Esophagus muscularis mucosa (tissue), 4 donors: ENCODE data around the gene PDE4D. TPM values are rescaled to one million over a fixed set of nuclear protein-coding genes. Genes with fewer than 3 reads are reported as not detected.

Source experiments
- DNase-seq: peaks from one replicate; pipeline ENCODE4 v3.0.0-alpha.2; 2017; ENCODE audit errors: extremely low spot score
- H3K27ac ChIP-seq, 4 donors: fragments of 200-600 bp; sonication (generic); replicated peaks in 1 of 4; 1 replicate in 3 of 4; 2 replicates in 1 of 4; pipeline ENCODE4 v1.5.1; 2016 to 2019; ENCODE audit warnings: mild to moderate bottlenecking in 1 of 4
- H3K27me3 ChIP-seq, 4 donors: fragments of 200-600 bp; sonication (generic); one replicate each; pipeline versions ENCODE4 v1.5.1 to v1.6.0; 2016 to 2019
- H3K36me3 ChIP-seq, 4 donors: fragments of 200-600 bp; sonication (generic); one replicate each; pipeline ENCODE4 v1.5.1; 2016 to 2019
- H3K4me1 ChIP-seq, 4 donors: fragments of 200-600 bp; sonication (generic); one replicate each; pipeline ENCODE4 v1.5.1; 2016 to 2019
- H3K4me3 ChIP-seq, 4 donors: fragments of 200-600 bp; sonication (generic); 1 replicate in 2 of 4; 2 replicates in 2 of 4; pipeline ENCODE4 v1.5.1; 2016 to 2019; ENCODE audit warnings: mild to moderate bottlenecking in 4 of 4, moderate library complexity in 1 of 4
- H3K9me3 ChIP-seq, 4 donors: fragments of 200-600 bp; sonication (generic); 1 replicate in 3 of 4; 2 replicates in 1 of 4; pipeline ENCODE4 v1.5.1; 2016 to 2019
- CTCF ChIP-seq, 3 experiments: fragments of 200-600 bp in 2 of 3; fragments of 450-650 bp in 1 of 3; sonication (generic) in 2 of 3; IDR thresholded peaks; one replicate each; pipeline ENCODE4 v1.5.1; 2017 to 2019; ENCODE audit warnings: antibody characterized with exemption in 3 of 3, mild to moderate bottlenecking in 2 of 3, moderate library complexity in 1 of 3
- EP300 ChIP-seq: sonication (generic); formaldehyde crosslinking; IDR thresholded peaks from one replicate; pipeline ENCODE4 v1.6.1; 2017; ENCODE audit warnings: antibody characterized with exemption
- POLR2A ChIP-seq: fragments of 450-650 bp; IDR thresholded peaks from one replicate; pipeline ENCODE4 v1.6.1; 2017; ENCODE audit warnings: antibody characterized with exemption, moderate library complexity, mild to moderate bottlenecking, low read depth
- POLR2AphosphoS5 ChIP-seq, 2 donors: sonication (generic); formaldehyde crosslinking; IDR thresholded peaks; one replicate each; pipeline ENCODE4 v1.6.1; 2017; ENCODE audit warnings: antibody characterized with exemption in 2 of 2
- WGBS: methylation state at CpG from one replicate; pipeline ENCODE4 v1.1.5; 2018; 5-methylcytosine and 5-hydroxymethylcytosine counted together
- intact Hi-C: fragments of 100-400 bp; cut with DNase I; formaldehyde crosslinking; loops from one replicate; pipeline ENCODE4 v1.15.1; 2023
- total RNA-seq, 4 donors: library from RNA; depleted of rRNA; stranded (reverse); fragments of >200 nt; gene quantifications; one replicate each; pipeline versions ENCODE4 v1.1.0 to v1.2.1, GENCODE V29; 2016

The PDE4D gene
- total RNA-seq, 4 donors from 2014 or later, result 39.2 to 87.0 (median 50.2) TPM

- WGBS, result under 1% methylated on average over 48 of the region's 87 CpGs
- Histone ChIP-seq H3K4me1 (peaks cover 18 to 75% (median 53%) of the 10 kb centered on the region in 4 donors), H3K9me3 (no peaks in the 10 kb centered on the region), H3K27me3 (no peaks in the 10 kb centered on the region), H3K36me3 (no peaks in the 10 kb centered on the region), H3K27ac (peak overlapping the region; percentile 74 to 83 (median 78)), H3K4me3 (peak overlapping the region; percentile 69 to 77 (median 73))
- intact Hi-C loops, result loop anchor here (5.0 kb wide), 2 partner anchors 88 to 133 kb away; no protein-coding TSS in a partner anchor
- peak; percentile 97 for DNase-seq
- TF ChIP-seq EP300, result no peak
- peak in 1 of 2 donors; percentile 76 for TF ChIP-seq POLR2AphosphoS5 (IDR thresholded peaks at IDR 0.05)
- peak; percentile 31 for TF ChIP-seq POLR2A
- no peak for TF ChIP-seq CTCF (IDR thresholded peaks at IDR 0.05)
These were observed 854.1 kb downstream of the PDE4D start for GRCh38 chr5:59039296-59040023.

GRCh38 chr5:59038798-59039295 is 854.7 kb downstream of the PDE4D start:
- Histone ChIP-seq H3K9me3 (no peaks in the 10 kb centered on the region), H3K4me1 (peaks cover 18 to 78% (median 53%) of the 10 kb centered on the region in 4 donors), H3K27me3 (no peaks in the 10 kb centered on the region), H3K4me3 (peak overlapping the region; percentile 69 to 77 (median 73)), H3K27ac (peak overlapping the region; percentile 74 to 83 (median 78)), H3K36me3 (no peaks in the 10 kb centered on the region)
- TF ChIP-seq POLR2AphosphoS5 (IDR thresholded peaks at IDR 0.05), result no peak
- TF ChIP-seq EP300, result no peak
- TF ChIP-seq CTCF (IDR thresholded peaks at IDR 0.05), result no peak
- TF ChIP-seq POLR2A, result no peak
- intact Hi-C loops, result loop anchor here (5.0 kb wide), 2 partner anchors 88 to 133 kb away; no protein-coding TSS in a partner anchor
- 33% methylated on average over 6 of the region's 35 CpGs for WGBS
- no peak for DNase-seq

GRCh38 chr5:59037941-59038797 is 855.4 kb downstream of the PDE4D start:
- no peak for TF ChIP-seq POLR2A
- TF ChIP-seq EP300, result no peak
- TF ChIP-seq CTCF (IDR thresholded peaks at IDR 0.05), result no peak
- no peak for TF ChIP-seq POLR2AphosphoS5 (IDR thresholded peaks at IDR 0.05)
- Histone ChIP-seq H3K4me3 (peak overlapping the region; percentile 69 to 77 (median 73)), H3K36me3 (no peaks in the 10 kb centered on the region), H3K9me3 (no peaks in the 10 kb centered on the region), H3K4me1 (peaks cover 18 to 78% (median 52%) of the 10 kb centered on the region in 4 donors), H3K27me3 (no peaks in the 10 kb centered on the region), H3K27ac (peak overlapping the region; percentile 74 to 83 (median 78))
- WGBS, result 62% methylated on average over 9 of the region's 10 CpGs
- DNase-seq, result no peak
- intact Hi-C loops, result loop anchor here (5.0 kb wide), 2 partner anchors 89 to 134 kb away; no protein-coding TSS in a partner anchor

GRCh38 chr5:59037453-59037852 is 856.1 kb downstream of the PDE4D start:
- Histone ChIP-seq H3K9me3 (no peaks in the 10 kb centered on the region), H3K27me3 (no peaks in the 10 kb centered on the region), H3K4me3 (peak overlapping the region; percentile 69 to 77 (median 73)), H3K27ac (no peak overlapping the region), H3K4me1 (peaks cover 15 to 74% (median 47%) of the 10 kb centered on the region in 4 donors), H3K36me3 (no peaks in the 10 kb centered on the region)
- DNase-seq, result no peak
- 75% methylated on average over 2 of the region's 2 CpGs for WGBS
- TF ChIP-seq POLR2AphosphoS5 (IDR thresholded peaks at IDR 0.05) (no peak), CTCF (IDR thresholded peaks at IDR 0.05) (no peak), POLR2A (no peak), EP300 (no peak)
- intact Hi-C loops, result loop anchor here (5.0 kb wide), 2 partner anchors 90 to 135 kb away; no protein-coding TSS in a partner anchor
